Stimulated activated naive CD4-positive, alpha-beta T cell treated with Interleukin-2 at 50 U/mL for 16 hours (primary cell): ENCODE data around the gene CTSK.

Source experiments
- DNase-seq: peaks from one replicate; lab custom pipeline; 2025; lab: John Stamatoyannopoulos, UW

The CTSK gene

GRCh38 chr1:150760013-150760412 lies 48.0 kb downstream of the CTSK start:
- no peak for DNase-seq

- no peak for DNase-seq
These were observed 54.6 kb downstream of the CTSK start for GRCh38 chr1:150753416-150753815.

GRCh38 chr1:150751443-150751842 lies 56.6 kb downstream of the CTSK start:
- DNase-seq: no peak

- no peak for DNase-seq
These were observed 58.2 kb downstream of the CTSK start for GRCh38 chr1:150749720-150750311.

- DNase-seq: no peak
These were observed 59.0 kb downstream of the CTSK start for GRCh38 chr1:150748878-150749719.
